Activated CD4-positive, alpha-beta T cell treated with anti-CD3 and anti-CD28 coated beads for 1 hour (primary cell): ENCODE data around the gene TMEM87B.
"Not testable (repeated sequence)": the region's sequence is repeated elsewhere in the genome, so short reads cannot be mapped to it uniquely, and the experiment has no call there.

Experiments used
- DNase-seq: peaks from one replicate; pipeline ENCODE4 v3.0.0-alpha.2; 2020

The TMEM87B gene

DNA sequence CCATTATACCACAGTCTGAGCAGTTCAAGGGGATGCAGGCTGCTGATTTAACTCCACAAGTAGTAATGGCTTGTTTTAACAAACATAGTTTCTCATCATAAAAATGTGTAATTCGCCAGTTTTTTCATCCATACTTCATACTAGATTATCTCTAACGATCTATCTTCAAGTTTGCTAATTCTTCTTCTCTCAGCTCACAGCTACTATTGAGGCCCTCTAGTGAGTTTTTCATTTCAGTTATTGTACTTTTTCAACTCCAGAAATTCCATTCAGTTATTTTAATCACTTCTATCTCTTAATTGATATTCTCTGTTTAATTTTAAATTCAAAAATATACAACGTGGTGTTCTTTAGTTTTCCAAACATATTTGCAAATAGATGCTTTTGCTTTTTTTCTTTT, 20.1 kb upstream of the TMEM87B start:
- no peak for DNase-seq

DNA sequence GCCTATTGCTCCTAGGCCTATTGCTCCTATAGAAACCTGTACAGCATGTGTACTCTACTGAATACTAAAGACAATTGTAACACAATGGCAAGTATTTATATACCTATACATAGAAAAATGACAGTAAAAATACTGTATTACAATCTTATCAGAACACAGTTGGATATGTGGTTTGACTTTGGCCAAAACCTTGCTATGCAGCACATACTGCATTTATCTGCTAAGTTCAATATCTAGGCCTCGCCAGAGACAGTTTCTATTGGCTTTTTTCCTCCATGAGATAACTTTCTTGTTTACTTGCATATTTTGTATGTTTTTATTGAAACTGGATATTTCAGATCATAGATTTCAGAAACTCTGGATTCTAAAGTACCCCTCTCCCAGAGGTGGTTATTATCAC, 19.3 kb upstream of the TMEM87B start:
- DNase-seq = no peak

DNA sequence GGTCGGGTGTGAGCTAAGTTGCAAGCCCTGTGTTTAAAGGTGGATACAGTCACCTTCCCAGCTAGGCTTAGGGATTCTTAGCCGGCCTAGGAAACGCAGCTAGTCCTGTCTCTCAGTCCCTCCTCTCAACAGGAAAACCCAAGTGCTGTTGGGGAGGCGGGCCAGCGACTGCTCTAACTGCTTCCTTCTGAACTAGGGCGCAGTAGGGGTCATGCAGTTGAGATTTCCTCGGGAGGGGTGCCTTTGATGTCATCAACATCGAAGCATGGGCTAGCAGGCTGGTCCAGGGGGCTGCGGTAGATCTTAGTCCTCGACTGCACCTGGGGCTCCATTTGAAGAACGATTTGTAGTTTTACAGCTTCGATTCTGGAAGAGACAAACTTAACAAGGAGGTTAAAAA, 15.5 kb upstream of the TMEM87B start:
- not testable (repeated sequence) for DNase-seq

DNA sequence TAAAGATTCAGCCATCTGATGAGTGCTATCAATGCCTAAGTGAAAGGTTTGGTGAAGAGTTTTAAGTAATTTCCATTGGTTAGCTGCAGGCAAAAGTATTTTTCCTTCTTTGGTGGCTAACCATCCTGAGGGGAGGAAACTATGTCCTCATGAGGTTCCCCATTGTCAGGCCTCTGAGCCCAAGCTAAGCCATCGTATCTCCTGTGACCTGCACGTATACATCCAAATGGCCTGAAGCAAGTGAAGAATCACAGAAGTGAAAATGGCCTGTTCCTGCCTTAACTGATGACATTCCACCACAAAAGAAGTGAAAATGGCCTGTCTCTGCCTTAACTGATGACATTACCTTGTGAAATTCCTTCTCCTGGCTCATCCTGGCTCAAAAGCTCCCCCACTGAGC, 15.0 kb upstream of the TMEM87B start:
- DNase-seq = not testable (repeated sequence)

DNA sequence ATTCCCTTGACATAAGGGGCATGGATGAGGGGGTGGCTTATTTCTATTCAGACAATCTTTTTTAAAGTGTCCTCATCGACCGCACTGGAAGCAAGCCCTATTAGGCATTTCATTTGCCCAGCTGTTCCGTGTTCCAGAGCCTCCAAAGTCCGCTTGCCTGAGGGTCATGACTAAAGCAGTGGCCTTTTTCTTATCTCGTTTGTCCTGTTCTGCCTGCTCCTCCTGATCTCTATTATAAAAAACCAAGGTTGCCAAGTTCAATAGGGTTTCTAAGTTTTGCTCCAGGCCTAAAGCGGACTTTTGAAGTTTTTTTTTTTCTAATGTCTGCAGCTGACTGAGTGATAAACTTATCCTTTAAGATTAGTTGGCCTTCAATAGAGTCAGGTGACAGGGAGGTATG, 13.6 kb upstream of the TMEM87B start:
- DNase-seq = not testable (repeated sequence)

DNA sequence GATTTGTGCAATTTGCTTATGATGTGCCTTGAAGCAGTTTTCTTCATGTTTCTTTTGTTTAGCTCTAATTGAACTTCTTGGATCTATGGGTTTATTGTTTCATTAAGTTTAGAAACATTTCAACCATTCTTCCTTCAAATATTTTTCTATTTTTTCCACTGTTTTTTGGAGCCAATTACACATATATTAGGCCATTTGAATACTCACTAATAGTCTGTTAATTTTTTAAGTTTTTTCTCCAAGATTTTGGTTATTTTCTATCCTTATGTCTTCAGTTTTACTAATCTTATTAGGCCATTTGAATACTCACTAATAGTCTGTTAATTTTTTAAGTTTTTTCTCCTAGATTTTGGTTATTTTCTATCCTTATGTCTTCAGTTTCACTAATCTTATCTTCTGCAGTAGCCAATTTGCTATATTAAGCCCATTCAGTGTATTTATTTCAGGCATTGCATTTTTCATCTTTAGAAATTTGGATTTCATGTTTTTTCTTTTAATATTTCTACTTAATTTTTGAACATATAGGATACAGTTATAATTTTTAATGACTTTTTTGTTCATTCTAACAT, 9.5 kb upstream of the TMEM87B start:
- DNase-seq = no peak

DNA sequence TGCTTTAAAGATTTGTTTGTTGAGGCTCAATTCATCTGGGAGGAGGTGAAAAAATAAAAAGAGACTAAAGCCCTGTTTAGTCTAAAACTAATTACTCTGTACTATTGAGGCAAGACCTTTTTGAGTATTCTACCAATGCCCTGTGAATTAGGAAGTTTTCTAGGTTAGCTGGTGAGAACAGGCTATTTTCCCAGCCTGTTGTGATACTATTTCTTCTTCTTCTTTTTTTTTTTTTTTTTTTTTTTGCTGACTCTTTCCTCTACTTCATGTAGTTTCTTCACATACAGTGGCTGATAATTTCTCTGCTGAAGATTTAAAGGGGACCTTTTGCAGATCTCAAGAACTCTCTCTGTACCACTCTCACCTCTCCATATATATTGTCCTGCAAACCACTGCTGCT, 8.8 kb upstream of the TMEM87B start:
- DNase-seq = no peak

DNA sequence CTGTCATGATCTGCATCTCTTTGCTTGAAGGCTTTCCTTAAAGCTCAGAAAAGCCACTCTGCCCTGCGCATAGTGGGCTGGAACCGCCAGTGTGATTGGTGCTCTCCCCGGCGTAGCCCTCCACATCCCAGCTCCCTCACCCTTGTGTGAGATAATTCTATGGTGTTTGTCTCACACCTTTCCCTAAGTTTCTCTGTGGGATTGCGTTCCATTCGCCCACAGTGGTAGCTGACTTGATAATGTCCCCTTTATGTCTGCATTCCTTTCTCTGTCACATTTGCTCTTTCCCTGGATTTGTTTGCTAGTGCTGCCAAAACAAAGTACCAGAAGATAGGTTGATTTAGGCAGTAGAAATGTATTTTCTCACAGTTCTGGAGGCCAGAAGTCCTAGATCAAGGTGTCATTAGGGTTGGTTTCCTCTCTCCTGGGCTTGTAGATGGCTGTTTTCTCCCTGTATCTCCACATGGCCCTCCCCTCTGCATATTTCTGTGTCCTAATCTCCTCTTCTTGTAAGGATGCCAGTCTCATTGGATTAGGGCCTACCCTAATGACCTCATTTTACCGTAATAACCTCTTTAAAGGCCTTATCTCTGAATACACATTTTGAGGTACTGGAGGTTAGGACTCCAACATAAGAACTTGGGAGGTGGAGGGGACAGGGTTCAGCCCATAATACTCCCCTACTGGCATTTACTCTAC, 7.4 kb upstream of the TMEM87B start:
- no peak for DNase-seq

DNA sequence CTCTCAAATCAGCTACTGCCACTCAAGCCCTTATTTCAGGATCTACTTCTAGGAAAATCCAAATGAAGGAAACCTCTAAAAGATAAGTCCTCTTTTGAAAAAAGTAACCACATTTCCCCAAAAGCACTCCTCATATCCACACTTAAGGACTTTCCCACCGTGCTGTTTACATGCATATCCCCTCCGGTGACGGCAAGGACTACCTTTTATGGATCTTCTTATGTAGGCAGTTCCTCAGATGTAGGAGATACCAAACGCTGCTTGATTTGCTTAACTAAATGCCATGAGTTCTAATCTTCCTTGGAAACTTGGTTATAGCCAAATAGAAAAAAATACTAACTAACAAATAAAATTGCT, 6.9 kb upstream of the TMEM87B start:
- DNase-seq = no peak

DNA sequence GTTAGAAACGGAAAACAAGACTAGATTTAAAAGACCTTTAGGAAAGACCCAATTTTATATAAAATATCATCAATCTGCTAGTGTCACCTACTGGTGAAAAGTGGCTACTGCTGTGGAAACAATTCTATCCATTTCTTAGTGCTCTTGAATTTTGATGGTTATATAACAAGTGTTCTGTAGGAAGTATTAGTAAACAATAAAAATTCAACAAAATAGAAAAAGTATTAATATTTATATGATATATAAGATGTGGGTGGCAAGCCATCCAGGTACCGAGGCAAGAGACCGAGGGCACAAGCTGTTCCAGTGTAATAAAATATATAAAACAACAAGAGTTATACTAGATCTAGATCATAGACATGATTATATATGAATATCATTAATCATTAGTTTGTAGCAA, 6.2 kb upstream of the TMEM87B start:
- DNase-seq = no peak

DNA sequence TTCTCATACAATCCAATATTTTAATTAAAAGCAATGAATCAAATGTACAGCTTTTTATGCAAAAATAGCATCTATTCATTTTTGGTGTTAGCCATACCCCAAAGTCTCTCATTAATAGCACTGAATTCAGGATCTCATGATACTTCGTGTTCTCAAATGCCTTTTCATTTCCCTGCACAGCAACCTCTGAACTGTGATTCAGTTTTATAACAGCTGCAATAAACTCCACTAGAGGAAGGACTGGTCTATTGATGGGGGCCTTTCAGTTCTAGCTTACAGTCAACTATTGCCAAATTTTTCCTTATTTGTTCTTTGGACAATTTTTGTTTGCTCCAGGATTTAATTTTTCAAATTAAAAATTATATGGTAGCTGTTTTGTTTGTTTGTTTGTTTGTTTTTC, 4.8 kb upstream of the TMEM87B start:
- no peak for DNase-seq

DNA sequence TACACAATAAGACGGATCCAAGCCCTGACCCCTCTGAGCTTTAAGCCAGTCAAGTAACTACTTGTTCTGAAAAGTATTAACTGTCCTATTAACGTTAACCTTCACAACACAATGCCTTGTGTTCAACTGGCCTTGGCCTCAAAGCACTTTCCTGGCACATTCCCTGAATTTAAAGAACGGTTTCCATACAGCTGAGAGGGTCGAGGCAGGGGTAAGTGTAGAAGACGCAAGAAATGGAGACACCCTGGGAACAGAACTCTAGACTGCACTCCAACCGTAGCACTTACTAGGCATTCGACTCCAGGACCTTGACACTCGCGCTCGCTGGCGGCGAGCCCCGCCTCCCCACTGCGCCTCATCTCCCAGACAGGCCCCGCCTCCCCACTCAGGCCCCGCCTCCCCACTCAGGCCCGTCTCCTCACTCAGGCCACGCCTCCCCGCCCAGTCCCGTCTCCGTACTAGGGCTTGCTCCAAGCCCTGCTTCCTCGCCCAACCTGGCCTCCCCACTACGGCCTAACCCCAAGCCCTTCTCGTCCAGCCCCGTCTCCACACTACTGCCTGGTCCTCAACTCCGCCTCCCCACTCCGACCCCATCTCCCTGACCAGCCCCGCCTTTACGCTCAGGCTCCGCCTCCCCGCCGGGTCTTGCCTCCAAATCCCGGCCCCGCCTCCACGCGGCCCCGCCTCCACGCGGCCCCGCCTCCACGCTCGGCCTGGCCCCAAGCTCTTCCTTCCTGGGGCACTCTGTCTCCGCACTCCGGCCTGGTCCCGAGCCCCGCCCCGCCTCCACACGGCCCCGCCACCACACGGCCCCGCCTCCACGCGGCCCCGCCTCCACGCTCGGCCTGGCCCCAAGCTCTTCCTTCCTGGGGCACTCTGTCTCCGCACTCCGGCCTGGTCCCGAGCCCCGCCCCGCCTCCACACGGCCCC, 887 bp upstream of the TMEM87B start:
- peak; percentile 94 for DNase-seq

DNA sequence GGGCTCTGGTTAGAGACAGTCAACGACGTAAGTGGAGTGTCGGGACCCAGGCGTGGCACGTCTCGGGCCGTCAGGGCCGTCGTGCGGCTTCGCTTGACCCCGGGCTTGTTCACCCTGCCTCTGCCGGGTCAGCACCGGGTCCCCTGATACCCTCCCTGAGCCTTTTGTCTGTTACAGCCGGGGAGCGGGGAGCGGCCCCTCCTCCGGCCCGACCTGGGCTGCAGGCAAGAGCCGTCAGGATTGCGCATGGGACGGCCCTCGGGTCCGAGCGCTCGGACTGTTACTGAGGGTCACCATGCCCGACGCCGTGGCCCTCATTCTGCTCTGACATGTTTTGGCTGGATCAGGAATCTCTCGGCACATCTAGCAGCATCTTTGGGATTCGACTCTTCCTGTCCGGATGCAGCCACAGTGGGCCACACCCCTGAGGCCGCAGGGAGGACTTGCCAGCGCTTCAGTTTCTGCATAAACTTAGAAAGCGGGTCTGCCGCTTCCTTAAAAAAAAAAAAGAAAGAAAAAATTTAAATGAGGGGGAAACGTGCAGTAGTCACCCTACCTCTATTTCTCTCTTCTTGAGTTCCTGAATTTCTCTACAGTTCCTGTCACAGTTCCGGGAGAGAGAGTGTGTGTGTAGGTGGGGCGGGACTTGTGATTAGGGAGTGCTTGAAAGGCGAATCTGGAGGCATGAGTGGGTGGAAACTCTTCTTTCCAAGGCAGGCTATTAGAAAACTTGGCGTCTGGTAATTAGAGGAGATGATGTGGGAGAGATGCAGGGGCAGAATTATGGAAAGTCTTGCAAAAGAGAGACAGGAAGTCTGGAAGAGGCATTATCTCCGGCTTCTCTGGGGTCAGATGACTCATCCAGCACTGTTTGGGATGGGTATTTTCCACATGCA, 909 bp downstream of the TMEM87B start:
- DNase-seq = no peak

DNA sequence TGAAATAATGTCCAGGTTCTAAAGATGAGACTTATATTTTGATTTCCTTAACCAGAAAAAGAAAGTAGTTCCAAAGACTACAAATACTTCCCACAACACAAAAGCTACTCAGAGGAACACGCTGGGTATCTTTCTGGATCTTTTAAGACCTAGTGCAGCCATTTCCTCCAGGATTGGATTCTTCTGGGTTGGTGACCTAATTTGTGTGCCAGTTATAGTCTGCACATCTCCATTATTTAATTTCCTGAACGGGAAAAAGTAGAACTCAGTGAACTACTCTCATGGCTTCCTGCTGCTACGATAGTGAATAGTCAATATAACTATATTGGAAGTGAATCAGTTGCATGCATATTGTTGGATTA, 1.5 kb downstream of the TMEM87B start:
- no peak for DNase-seq

DNA sequence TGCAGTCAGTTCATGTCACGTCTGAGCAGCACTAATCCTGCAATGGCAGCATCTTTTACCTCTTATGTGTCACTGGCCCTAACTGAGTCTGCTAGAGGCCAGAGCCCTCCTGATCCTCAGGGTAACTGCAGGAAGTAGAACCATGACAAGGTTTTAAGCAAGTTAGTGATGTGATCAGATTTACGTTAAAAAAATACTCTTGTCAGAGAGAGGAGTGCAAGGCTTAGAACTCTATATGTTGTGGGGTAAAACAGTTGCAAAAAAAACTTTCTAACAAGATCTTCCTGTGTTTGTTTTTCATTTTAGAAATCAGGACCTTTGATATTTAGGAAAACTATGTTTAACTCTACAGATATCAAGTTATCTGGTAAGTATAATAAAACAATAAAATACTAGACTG, 4.6 kb downstream of the TMEM87B start:
- DNase-seq = no peak

DNA sequence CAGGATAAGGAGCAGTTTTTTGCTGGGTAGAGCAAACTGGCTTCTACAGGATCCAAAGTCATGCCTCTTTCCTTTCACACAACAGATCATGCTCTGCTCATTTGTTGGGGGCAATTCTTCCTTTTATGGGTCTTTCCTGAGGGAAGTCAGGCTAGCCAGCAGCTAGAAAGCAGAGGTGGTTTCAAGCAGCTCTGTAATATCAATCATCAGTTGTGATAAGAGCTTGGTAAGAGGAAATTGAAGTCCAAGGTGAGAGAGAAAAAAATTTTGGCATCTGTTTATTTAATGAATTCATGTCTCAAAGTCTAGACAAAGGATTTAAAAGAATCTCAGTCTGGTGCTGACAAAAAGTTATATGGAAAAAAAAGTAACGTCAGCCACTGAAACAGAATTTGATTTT, 6.2 kb downstream of the TMEM87B start:
- no peak for DNase-seq

DNA sequence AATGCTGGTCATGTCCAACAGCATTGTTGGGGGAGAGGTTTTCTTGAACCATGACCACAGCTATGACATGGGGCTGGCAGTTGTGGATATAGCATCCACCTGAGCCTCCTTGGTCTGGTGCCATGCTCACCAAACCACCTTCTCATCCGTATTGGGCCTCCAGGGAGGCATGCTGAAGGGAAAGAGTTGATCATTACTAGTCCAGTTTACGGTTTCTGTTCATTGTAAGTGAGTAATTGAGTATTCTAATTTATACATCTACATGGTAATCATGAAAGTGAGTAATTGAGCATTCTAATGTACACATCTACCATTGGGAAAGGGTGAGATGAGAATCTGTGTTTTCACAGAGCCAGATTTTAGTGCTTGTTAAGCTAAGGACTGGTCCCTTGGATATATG, 6.8 kb downstream of the TMEM87B start:
- DNase-seq = no peak

DNA sequence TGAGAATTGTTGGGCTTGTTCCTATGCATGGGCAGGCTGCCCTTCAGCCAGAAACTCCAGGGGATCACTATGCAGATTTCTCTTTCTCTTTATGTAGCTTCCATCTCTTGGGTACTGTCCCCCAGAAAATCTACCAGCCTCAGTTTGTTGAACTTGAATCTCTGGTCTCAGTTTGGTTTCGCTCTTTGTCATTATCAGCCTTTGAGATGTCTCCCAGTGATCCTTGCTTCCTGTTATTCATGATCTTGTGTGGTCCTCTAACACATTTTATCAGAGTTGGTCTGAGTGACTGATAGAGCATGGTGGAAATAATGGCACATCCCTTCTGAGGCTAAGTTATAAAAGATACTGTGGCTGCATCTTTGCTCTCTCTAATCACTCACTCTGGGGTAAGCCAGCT, 7.8 kb downstream of the TMEM87B start:
- no peak for DNase-seq

DNA sequence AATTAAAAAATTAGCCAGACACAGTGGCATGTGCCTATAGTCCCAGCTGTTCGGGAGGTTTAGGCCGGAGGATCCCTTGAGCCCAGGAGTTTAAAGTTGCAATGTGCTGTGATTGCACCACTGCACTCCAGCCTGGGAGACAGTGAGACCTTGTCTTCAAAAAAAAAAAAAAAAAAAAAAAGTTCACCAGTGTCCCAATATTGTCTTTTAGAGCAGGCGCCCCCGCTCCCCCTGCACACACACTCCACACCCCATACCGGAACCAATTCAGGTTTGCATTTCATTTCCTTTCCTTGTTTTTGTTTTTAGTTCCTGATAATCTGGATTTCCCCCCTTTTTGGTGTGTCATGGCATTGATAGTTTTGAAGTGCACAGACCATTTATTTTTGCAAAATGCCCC, 10.4 kb downstream of the TMEM87B start:
- DNase-seq = no peak

DNA sequence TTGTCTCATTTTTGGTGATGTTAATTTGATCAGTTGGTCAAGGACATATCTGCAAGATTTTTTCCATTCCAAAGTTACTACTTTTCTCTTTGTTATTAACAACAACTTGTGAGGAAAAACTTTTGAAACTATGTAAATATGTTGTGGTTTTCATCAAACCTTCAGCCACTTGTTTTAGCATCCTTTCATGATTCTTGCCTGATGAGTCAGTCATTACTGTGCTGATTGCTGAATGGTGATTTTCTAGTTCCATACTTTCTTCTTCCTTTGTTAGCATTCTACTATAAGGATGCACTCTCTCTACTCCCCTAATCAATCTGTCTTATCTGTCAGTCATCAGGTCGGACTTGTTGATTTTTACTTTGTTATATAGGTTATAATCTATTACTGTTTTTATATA, 10.9 kb downstream of the TMEM87B start:
- no peak for DNase-seq

DNA sequence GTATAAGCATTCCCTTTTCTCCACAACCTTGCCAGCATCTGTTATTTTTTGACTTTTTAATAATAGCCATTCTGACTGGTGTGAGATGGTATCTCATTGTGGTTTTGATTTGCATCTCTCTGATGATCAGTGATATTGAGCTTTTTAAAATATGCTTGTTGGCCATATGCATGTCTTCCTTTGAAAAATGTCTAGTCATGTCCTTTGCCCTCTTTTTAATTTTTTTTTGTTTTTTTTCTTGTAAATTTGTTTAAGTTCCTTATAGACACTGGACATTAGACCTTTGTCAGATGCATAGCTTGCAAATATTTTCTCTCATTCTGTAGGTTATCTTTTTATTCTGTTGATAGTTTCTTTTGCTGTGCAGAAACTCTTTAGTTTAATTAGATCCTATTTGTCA, 14.7 kb downstream of the TMEM87B start:
- not testable (repeated sequence) for DNase-seq

DNA sequence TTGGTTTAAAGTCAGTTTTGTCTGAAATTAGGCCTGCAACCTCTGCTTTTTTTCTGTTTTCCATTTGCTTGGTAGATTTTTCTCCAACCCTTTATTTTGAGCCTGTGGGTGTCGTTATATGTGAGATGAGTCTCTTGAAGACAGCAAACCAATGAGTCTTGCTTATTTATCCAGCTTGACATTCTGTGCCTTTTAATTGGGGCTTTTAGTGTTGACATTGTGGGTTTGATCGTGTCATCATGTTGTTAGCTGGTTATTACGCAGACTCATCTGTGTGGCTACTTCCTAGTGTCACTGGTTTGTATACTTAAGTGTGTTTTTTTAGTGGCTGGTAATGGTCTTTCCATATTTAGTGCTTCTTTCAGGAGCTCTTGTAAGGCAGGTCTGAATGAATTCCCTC, 18.8 kb downstream of the TMEM87B start:
- no peak for DNase-seq

DNA sequence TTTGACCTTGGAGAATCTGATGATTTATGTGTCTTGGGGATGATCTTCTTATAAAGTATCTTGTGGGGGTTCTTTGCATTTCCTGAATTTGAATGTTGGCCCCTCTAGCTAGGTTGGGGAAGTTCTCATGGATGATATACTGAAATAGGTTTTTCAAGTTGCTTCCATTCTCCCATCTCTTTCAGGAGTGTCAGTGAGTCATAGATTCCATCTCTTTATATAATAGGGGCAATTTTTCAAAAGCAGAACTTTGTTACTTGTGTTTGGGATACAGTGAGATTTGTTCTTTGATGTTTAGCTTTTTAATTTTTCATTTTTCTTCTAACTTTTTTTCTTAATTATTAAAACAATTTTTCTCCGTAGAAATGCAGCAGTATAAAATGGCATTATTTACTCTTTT, 19.4 kb downstream of the TMEM87B start:
- DNase-seq = no peak
